NCI-H146 (cell line): Measurements from ENCODE around the gene AATK.

Experiments
- DNase-seq: peaks from one replicate; lab custom pipeline; 2025; lab: John Stamatoyannopoulos, UW

The AATK gene, protein sequence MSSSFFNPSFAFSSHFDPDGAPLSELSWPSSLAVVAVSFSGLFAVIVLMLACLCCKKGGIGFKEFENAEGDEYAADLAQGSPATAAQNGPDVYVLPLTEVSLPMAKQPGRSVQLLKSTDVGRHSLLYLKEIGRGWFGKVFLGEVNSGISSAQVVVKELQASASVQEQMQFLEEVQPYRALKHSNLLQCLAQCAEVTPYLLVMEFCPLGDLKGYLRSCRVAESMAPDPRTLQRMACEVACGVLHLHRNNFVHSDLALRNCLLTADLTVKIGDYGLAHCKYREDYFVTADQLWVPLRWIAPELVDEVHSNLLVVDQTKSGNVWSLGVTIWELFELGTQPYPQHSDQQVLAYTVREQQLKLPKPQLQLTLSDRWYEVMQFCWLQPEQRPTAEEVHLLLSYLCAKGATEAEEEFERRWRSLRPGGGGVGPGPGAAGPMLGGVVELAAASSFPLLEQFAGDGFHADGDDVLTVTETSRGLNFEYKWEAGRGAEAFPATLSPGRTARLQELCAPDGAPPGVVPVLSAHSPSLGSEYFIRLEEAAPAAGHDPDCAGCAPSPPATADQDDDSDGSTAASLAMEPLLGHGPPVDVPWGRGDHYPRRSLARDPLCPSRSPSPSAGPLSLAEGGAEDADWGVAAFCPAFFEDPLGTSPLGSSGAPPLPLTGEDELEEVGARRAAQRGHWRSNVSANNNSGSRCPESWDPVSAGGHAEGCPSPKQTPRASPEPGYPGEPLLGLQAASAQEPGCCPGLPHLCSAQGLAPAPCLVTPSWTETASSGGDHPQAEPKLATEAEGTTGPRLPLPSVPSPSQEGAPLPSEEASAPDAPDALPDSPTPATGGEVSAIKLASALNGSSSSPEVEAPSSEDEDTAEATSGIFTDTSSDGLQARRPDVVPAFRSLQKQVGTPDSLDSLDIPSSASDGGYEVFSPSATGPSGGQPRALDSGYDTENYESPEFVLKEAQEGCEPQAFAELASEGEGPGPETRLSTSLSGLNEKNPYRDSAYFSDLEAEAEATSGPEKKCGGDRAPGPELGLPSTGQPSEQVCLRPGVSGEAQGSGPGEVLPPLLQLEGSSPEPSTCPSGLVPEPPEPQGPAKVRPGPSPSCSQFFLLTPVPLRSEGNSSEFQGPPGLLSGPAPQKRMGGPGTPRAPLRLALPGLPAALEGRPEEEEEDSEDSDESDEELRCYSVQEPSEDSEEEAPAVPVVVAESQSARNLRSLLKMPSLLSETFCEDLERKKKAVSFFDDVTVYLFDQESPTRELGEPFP (N-terminal part only)

DNA sequence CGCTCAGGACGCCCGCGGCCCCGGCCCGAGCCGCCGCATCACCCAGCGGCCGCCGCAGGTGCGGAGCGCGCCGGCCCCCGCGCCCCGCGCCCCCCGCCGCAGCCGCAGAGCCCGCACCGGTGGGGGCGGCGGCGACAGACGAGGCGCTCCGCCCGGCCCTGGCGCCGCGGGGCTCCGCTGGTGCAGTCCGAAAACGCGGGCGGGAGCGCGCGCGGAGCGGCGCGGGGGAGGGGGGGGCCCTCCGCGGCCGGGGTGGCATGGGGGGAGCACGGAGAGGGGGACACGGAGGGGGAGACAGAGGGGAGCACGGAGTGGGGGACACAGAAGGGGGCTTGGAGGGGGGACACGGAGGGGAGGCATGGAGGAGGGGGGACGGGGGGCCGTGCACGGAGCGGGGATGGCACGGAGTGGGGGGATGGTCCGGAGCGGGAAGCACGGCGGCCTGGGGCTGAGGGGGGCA, at the start of gene AATK:
Gene AATK (minus strand): TSS at position 189 of the 460 bp plus-strand sequence. CDS start 229 bp downstream, outside the sequence.
- no peak for DNase-seq

DNA sequence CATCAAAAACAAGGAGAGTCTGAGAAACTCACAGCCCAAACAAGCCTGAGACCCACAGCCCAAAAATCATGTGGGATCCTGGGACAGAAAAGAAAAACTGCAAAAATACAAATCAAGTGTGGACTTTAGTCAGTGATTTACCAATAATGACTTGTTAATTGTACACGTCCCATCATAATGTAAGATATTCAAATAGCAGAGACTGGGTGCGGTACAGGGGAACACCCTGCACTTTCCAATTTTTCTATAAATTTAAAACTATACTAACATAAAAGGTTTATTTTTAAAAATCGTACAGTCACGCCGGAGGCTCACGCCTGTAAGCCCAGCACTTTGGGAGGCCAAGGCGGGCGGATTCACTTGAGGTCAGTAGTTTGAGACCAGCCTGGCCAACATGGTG, 48.0 kb upstream of the AATK start:
- DNase-seq, result no peak

DNA sequence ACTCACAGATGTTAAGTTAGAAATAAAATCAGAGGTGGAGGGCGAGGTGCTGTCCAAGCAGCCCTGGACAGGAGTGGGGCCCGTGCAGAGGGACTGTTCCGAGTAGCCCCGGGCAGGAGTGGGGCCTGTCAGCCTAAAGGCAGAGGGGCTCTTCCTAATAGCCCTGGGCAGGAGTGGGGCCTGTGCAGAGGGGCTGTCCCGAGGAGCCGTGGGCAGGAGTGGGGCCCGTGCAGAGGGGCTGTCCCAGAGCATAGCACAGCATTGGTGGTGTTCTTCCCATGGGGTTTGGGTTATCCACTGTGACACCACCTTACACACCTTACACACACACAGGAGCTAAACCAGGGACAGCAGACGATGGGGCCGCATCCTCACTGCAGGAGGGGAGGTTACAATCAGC, 46.3 kb upstream of the AATK start:
- no peak for DNase-seq

DNA sequence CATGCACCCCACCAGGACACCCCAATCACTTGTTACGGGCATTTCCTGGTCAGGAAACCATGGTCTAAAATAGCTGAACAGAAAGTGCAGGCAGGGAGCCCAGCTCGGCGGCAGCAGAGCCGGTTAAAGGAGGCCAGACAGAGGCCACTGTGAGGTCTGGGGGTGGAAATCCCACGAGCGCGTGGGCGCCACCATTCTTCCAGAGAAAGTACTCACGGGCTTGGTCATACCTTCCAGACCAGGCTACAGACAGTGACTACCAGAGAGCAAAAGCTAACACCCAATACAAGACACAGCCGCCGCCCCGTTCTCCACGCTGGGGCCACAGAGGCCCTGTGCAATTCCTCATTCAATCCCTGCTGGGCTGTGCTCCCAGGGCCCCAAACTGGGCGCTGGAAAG, 44.8 kb upstream of the AATK start:
- no peak for DNase-seq

DNA sequence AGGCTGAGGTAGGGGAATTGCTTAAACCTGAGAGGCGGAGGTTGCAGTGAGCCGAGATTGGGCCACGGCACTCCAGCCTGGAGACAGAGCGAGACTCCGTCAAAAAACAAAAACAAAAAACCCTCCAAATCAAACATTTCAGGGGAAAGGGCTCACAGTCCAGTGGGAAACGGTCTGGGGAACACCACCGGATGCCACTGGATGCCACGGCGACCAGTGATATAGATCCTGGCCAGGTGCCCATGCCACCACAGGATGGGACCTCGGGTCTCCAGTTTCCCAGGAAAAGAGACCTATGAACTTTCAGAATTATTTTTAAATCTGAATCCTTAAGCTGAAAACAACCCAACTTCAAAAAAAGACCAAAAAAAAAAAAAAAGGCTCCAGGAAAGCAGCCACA, 44.4 kb upstream of the AATK start:
- no peak for DNase-seq

DNA sequence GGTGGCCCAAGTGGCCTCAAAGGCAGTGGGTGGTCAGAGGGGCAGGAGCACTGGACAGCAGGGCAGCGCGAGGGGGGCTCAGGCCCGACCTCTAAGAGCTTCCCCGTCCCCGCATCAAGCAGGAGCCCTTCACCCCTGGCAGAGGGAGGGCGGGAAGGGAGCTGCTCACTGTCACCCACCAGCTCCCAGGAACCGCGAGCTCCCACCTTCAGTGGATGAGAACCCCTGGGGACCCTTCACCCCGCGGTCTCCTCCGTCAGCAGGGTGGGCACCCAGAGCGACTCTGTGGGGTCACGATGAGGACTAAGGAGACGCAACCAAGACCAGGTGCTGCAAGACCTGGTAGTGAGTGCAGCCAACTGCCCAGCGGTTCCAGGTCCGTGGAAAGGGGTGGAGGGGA, 43.1 kb upstream of the AATK start:
- DNase-seq, result no peak

DNA sequence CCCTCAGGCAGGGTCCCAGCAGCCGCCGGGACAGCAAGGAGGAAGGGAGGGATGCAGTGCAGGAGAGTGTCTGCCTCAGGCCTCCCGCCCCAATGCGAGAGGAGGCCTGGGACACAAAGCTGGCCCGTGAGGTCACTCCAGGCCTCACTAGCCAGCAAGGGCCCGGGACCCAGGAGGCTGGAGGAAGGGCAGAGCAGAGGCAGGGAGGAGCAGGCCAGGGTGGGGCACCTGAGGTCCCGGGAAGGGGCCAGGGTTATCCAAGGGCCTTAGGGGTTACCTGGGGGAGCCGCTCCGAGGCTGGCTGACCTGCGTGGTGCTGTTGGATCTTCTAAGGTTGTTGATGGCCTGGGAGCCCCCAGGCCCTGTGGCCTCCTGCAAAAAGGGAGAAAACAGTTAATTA, 42.6 kb upstream of the AATK start:
- DNase-seq, result no peak

DNA sequence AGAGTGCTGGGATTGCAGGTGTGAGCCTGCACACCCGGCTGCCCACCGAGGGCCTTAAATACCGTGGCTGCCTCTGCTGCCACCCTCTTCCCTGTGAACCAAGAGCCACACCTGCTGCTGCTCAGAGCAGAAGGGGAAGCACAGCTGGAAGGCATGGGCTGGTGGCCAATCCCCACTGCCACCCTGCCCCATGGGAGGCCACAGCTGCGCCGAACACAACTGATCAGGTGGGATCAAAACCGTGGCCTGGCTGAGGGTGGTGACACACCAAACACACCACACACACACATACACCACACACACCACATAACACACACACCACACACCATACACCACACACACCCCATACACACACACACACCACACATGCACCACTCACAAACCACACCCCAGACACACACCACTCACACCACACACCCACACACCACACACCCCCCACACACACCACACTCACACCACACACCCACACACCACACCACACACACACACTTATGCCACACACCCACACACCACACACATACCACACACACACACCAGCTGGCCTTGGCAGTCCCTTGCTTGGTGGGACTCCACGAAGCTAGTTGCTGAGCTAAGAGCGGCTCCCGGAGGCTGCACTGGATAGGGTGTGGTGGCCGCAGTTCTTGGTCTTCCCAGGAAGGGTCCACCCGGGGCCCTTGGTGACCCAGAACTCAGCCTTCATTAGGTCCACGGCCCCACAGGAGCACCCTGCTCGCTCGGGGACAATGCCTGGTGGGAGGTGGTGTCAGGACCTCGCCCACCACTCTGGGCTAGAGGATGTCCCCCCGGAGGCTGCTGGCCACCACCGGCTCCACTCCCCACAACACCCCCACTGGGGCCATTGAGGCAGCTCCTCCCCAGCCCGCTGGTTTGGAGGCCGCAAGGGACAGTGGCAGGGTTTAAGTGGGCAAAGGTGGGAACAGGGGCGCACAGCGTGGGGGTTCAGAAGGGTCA, 41.9 kb upstream of the AATK start:
- peak; percentile 42 for DNase-seq

DNA sequence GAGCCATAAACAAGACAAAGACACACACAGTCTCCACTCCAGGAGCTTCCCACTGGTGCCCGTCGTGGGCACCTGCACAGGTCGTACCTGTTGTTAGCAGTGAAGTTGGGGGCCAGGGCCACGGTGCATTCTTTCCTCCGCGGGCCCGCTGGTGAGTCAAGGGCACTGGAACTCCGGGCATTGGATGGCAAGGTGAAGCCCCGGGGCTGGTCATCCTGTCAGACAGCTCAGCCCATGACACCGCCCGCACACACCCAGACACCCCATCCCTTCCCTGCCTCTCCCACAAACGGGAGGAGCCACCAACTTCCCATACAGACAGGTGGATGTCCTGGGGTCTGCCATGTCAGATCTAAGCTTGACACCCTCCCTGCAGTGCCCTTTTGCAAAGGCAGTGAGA, 40.6 kb upstream of the AATK start:
- DNase-seq, result no peak

DNA sequence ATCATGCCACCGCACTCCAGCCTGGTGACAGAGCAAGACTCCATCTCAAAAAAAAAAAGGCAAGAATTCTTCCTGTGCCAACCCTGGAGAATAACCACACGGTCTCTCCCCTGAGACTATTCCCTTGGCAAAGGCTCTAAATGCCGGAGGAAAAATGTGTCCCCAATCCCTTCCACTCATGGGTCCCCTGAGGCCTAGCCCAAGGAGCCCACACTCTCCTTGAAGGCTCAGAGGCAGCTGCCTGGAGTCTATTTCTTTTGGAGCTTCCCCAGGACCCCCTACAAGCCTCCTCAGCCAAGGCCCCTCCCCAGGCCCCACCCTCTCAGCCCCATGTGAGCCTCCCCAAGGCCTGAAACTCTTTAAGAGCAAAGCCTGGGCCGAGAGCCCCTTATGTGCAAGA, 40.1 kb upstream of the AATK start:
- no peak for DNase-seq

DNA sequence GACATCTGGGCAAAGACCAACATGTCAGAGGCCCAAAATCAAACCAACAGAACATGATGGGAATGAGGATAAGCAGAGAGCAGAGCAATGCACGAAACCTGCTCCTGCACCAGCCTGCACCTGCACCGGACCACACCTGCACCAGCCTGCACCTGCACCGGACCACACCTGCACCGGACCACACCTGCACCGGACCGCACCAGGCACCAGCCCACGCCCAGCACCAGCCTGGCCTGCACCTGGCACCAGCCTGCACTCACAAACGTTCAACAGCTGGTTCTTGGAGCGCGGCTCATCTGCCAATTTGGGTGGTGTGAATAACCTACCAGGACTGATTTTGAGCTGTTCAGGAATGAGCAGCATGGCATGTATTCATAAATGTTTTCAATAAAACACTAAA, 38.6 kb upstream of the AATK start:
- no peak for DNase-seq

DNA sequence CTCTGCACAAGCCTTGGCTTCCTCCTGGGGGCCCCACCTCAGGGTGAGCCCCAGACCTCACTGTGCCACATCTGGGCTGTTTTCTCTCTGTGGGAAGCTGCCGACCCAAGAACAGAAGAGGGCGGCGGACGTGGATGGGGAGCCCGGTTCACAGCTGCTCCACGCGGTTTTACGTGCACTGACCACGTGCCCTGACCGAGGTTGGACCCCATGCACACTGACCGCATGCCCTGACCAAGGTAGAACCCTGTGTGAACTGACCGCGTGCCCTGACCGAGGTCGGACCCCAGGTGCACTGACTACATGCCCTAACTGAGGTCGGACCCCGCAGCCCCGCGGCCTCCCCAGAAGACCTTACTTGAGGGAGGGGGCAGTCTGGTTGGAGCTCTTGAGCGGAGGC, 37.1 kb upstream of the AATK start:
- DNase-seq, result no peak

DNA sequence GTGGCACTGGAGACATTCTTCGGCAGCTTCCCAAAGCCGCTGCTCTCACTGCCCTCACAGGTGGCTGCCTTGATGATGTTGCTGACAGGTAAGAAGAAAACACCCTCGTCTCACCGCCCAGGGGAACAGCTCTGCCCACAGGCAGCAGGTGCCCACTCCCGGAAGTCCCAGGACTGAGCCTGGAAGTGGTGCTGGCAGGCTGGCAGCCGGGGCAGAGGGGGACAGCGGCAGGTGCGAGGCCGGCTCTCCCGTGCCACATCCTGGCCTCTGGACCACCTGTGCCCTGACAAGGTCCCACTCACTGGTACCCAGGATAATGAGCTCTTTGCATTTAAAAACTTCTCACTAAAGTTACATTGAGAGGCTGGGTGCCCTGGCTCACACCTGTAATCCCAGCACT, 36.3 kb upstream of the AATK start:
- DNase-seq, result no peak

DNA sequence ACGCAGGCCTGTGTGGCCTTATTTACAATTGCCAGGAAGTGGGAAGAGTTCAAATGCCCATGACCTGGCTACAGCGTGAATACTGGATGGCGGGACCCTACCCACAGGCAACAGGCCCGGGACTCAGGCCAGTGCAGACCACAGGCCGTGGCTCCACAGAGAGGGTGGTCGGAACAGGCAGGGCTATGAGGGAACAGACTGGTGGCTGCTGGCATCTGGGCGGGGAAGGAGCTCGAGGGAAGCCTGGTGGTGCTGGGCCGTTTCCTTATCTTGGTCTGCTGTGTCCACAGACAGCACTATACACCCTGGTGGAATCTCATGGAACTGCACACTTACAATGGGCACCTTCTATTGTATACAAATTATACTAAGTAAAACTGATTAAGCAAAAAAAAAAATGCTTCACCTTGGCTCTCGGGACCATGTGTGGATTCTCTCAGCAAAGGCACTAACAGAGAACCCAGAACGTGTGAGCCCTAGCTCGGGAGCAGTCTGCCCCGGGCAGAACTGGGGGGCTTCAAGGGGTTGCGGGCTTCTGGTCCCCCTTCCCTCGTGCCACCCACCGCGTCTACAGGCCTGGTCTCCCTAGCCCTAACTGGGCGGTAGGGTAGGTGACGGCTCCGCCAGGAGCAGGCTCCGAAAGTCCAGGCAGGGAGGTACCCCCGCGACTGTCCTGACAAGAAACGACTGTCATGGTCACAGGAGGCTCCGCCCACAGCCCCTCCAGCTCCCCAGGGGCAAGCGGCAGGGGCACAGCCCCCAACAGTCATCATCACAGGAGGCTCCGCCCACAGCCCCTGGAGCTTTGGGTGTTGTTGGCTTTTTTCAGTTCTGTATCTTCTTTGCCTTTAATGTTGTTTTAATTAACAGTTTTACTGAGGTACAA, 34.9 kb upstream of the AATK start:
- DNase-seq, result peak; percentile 11

DNA sequence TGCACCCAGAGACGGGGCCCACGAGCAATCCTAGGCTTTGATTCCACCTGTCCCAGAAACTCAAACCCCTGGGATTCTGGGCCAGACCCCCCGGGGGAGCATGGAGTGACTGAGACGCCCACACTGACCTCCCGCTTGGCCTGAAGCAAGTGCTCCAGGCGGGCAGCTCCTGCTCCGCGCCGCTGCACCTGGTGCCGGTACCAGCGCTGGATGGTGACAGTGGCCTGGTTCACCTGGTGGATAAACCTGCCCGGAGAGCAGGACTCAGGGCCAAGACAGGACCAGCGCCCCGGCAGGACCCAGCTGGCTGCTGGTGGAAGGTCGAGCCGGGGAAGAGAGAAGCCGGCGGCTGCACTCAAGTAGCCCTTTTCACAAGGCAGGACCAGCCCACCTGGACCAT, 34.2 kb upstream of the AATK start:
- no peak for DNase-seq

DNA sequence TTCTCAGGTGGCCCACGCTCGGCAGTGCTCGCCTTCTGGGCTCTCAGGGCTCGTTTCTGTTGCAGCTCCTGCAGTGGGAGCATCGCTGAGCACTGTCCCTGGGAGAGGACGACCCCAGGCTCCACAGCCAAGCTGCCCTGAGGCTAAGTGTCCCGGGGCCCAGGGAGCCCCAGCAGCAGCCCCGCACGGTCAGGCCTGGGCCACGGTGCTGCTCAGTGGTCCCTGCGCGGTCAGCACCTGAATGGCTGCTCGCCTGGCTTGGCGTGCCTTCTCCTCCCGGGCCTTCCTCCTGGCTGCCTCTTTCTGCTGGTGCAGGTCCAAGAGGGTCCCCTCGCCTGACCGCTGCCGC, 33.4 kb upstream of the AATK start:
- DNase-seq, result no peak

DNA sequence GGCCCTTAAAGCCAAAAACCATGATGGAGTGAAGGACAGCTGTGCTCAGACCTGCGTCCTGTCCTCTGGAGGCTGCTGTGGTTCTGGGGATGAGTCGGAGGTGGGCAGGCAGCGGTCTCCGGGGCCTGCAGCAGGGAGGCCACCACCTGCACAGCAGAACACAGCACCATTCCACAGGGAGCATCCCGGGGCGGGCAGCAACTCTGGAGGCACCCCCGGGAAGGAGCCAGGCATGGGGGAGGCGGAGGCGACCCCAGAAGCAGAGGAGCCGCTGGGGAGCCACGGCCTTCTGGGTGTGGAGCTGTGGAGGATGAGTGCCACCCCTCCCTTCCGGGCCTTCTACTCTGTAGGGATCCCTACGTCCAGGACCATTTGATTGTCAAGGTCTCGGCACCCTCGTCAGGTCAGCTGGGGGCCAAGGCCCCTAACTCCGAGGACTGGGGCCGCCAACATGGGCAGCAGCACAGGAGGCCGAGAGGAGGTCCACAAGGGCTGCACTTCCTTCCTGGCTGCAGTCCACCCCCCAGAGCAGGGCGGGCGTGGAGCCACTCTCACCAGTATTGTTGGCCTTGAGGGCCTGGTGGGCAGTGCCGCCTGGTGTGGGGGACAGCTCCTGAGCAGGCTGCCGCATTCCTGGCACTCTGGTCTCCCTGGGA, 32.9 kb upstream of the AATK start:
- DNase-seq, result no peak

DNA sequence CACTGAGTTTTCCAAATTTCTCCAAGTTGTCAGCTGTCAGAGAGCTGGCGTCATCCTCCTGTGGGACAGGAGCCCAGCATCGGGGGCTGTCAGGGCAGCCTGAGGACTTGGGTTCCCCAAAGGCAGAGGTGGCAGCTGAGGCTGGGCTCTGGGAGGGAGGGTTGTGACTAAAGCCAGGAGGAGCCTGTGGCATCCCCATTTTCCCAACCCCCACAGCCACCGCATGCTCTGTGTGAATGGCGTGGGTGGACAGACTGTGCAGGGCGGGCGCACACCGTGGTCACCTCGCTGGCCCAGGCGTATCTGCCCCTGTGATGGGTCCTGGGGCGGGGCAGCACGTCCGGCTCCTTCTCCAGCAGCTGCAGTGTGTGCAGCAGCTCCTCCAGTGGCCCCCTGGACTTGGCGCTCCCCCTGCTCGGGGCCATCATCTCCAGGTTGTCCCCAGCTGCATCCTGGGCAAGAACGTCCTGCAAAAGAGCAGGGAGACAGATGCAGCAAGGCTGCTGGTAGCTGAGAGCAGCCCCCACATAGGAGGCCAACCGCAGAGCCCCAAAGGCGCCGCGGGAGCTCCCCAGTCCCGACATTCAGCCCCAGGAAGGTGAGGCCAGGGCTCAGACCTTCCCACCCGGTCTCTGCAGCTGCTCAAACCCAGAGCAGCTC, 31.9 kb upstream of the AATK start:
- no peak for DNase-seq

DNA sequence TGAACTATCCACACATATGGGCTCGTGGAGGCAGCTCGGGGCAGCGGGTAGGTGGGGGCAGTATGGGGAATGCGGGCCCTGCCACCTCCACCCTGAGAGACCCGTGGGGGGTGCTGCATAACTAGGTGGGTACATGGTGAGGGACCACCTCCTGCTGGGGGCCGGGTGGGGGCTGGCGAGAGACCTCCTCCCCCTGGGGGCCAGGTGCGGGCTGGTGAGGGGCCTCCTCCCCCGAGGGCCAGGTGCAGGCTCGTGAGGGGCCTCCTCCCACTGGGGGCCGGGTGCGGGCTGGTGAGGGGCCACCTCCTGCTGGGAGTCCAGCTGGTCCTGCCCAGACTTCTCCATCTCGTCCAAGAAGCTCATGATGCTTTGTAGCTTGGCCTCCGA, 31.4 kb upstream of the AATK start:
- no peak for DNase-seq
